Stimulated activated CD4-positive, alpha-beta T cell treated with anti-CD3 and anti-CD28 coated beads, TNF-alpha, amount 100 ng/mL, for 24 hours (primary cell): ENCODE measurements around the gene AKR1C3.
"Not testable (repeated sequence)": the region's sequence is repeated elsewhere in the genome, so short reads cannot be mapped to it uniquely, and the experiment has no call there.

Experiments used
- DNase-seq, 3 experiments: peaks; one replicate each; pipeline ENCODE4 v3.0.0-alpha.2; 2020; ENCODE audit warnings: low read depth in 3 of 3

Gene AKR1C3

DNA sequence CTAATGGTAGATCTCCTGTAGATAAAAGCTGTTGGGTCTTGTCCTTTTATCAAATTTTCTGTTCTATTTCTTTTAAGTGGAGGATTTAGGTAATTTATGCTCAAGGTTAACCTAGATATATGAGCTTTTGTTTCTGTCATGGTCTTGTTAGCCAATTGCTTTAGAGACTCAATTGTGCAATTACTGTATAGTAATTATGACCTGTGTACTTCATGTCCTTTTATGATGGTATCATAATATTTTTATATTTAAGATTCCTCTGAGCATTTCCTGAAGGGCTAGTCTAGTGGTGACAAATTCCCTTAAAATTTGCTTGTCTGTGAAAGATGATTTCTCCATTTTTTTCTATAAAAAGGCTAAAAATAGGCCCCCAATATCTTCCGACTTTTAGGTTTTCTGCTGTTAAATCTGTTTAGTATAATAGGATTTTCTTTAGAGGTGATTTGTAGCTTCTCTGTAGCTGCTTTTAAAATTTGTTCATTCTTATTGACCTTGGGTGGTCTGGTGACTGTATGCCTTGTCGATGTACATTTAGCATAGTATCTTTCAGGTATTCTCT lies 5.4 kb upstream of the AKR1C3 start:
- no peak for DNase-seq

DNA sequence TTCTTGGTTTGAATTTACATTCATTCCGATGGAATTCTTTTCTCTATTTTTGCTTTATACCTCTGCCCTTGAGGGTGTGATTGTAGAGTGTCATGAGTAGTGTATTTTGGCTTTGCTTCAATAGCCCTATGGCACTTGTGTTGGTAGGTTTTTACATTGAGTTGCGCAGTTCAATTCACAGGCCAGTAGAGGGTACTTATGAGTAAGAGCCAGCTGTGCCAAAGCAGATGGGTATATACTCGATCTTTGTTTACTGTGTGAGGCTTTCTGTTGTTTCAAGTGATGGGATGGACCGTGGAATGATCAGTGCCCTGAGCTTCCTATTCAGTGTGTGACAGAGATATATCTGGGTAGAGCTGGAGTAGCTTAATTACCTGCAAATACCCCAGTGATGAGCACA lies 4.3 kb upstream of the AKR1C3 start:
- DNase-seq = no peak

DNA sequence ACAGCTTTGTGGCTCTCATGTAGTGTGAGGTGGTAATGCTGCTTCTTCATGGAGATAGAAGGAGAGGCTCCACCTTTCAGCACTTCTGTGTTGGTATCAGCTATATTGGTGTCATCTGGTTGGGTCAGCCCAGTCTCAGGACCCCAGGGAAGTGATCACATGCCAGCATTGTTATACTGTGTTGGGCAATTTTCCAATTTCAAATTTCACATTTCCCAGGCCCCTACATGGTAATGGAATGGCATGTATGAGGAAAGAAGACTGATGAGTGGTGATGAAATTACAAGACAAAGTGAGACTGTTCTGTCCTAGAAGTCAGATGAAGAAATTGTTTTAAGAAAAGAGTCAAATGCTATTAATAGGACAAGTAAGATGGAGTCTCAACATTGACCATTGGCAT lies 3.7 kb upstream of the AKR1C3 start:
- DNase-seq = no peak

DNA sequence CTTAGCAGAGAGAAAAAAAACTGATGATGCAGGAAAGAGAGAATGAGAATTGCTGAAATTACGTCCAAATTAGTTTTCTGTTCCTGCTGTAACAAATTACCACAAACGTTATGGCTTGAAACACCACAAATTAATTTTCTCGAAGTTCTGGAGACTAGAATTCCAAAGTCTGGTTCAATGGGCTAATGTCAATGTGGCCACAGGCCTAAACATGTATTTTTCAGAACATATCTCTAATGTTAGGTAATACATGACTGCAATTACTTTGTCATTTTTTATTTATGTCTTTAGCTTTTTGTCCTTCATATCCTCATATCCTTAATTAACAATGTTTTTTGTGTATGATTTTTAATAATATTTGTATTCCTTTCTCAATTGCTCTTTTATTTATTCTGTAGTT lies 3.0 kb upstream of the AKR1C3 start:
- no peak for DNase-seq

DNA sequence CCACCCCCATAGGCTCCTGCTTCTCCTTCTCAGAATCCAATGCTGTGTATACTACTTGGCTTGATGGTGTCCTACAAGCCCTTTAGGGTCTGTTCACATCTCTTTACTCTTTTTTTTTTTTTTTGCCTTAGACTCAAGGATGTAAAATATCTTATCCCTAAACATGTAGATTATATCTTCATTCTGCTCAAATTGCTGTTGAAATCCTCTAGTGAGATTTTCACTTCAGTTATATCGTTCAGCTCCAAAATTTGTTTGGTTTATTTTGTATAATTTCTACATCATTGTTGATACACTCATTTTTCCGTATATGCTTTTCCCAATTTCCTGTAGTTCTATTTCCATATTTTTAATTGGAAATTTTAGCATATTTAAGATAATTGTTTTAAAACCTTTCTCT lies 1.8 kb upstream of the AKR1C3 start:
- no peak for DNase-seq

DNA sequence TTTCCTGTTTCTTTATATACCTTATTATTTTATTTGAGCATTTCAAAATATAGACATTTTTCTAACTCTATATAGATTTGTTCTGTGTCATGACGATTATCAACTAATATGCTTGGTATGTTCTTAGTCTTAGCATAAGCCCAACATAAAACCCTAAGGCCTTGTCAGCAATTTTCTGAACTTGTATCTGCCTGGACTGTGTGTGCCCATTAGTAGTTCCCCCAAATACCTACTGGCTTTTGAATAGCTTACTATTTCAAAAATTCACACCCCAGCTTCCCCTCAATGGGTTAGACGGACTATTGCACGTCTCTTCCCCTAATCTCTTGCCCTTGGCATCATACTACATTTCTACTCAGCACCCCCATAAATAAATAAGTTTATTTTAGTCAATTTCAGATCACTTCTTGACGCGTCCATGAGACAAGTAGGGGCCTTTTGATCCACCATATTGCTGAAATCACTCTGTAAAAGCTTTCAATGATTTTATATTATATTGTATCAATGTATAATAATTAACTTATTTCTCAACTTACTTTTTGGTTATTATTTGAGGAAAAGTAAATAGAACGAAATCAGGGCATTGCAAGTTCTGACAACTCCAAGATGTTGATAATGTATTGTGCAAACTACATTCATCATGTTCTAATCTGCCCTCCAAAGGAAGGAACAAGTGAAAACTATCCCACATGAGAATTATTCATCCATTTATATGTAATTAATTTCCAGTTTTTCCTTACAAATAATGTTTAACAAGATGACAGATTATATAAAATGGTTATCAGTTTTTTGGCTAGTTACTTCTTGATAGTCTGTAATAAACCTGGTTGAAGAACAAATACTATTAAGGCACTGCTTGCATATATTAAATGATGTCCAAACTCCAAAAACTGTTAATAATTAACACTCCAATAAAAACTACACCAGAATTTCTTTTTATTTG lies 1.1 kb upstream of the AKR1C3 start:
- no peak for DNase-seq

DNA sequence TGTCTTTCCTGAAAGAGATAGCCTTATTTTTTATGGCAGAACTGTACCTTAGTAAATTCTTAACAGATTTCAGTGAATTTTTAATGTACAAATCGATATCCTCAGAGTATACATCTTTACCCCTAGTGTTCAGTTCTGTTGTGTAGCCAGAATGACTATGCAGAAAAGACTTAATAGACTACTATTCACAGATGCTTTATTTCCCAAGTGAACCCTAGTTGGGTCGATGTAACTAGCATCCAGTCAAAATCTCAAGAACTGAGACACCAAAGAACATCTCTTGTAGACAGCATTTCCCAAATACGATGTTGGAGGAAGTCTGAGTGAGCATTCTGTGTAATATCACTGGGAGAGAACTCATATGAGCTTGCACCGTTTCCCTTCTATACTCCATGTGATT lies 1.5 kb downstream of the AKR1C3 start:
- no peak for DNase-seq

DNA sequence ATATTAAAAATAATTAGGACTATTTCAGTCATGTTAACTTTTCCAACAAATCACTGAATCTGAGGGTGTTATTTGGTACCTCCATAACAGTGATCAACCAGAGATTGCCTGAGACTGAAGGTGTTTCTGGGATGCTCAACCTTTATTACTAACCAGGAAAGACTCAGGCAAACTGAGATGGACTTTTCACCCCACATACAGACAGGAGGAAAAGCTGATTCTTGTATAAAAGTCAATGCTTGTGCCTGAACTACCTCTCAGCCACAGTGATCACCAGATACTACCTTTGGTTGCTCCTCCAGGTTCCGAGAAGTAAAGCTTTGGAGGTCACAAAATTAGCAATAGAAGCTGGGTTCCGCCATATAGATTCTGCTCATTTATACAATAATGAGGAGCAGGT lies 1.9 kb downstream of the AKR1C3 start:
- no peak for DNase-seq

DNA sequence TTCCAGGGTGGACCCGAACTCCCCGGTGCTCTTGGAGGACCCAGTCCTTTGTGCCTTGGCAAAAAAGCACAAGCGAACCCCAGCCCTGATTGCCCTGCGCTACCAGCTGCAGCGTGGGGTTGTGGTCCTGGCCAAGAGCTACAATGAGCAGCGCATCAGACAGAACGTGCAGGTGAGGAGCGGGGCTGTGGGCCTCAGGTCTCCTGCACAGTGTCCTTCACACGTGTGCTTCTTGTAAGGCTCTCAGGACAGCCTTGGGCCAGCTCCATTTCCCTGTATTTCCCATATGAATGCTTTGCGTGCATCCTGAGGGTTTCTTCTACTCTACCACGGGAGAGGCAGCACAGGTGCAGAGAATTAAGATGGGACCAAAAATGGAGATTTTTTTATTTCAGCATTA lies 8.3 kb downstream of the AKR1C3 start:
- not testable (repeated sequence) for DNase-seq

DNA sequence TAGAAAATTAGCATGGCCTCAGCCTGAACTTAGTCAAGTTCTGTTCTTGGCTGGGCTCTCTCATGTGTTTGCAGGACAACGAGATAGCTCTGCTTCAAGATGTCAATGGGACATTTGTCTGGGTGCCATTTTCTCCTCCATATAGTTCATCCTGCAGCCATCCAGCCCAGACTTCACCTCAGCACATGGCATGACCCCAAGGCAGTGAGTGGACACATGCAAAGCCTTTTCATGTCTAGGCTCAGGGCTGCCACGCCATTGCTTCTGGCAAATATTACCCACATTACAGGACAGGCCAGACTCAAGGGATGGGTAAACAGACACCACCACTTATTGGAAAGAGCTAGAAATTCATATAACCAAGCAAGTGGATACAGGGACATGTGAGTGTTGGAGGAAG lies 9.3 kb downstream of the AKR1C3 start:
- DNase-seq = no peak

DNA sequence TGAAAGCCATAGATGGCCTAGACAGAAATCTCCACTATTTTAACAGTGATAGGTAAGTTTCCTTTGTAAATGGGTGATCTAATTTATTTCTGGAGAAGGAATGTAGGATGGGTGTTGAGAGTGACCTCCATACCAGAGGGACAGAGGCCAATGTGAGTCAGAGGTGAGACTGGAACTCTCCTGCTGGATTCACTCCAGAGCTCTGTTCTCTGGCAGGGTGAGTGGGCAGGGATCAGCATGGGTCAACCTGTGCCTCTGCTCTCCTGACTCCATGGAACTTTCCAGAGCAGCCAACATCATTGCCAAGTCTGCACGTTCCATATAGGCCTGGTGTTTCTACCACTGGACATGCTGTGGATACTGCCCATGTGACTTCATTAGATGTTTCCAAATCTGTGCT lies 11.4 kb downstream of the AKR1C3 start:
- DNase-seq = no peak

DNA sequence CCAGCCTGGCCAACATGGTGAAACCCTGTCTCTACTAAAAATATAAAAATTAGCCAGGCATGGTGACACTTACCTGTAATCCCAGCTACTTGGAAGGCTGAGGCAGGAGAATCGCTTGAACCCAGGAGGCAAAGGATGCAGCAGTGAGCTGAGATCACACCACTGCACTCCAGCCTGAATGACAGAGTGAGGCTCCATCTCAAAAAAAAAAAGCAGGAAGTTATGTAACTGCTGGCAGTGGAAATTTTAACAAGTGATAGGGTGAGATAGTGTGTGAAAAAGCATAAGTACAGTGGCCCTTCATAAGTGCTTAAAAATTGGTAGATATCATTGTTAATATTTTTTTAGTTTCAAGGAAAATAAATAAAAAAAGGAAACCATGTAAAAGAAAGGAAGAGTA lies 12.3 kb downstream of the AKR1C3 start:
- DNase-seq = no peak

DNA sequence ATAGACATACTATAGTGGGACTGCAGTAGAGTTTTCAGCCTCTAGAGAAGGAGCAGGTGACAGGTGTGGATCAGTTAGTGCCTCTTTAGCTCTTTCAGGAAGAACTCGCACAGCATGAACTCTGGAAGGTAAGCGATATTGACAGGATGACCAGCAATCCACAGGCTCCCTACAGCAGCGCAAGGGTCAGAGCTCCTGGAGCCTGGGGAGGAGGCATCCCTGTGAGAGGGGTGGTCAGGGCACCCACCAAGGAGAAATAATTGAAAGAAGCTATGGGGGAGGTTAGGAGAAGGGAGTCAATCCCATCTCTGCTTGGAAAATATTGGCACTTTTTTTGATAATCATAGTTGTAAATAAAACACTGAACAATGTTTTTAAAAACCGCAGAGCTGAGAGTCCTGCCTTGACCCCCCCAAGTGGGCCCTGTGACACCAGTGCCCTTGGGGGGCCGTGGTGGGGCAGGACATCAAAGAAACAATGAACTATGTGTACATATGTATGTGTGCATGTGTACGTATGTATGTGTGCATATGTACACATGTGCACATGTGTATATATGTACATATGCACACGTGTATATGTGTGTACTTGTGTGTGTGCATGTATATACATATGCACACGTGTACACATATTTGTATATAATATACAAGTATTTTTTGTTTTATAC lies 13.8 kb downstream of the AKR1C3 start:
- no peak for DNase-seq

DNA sequence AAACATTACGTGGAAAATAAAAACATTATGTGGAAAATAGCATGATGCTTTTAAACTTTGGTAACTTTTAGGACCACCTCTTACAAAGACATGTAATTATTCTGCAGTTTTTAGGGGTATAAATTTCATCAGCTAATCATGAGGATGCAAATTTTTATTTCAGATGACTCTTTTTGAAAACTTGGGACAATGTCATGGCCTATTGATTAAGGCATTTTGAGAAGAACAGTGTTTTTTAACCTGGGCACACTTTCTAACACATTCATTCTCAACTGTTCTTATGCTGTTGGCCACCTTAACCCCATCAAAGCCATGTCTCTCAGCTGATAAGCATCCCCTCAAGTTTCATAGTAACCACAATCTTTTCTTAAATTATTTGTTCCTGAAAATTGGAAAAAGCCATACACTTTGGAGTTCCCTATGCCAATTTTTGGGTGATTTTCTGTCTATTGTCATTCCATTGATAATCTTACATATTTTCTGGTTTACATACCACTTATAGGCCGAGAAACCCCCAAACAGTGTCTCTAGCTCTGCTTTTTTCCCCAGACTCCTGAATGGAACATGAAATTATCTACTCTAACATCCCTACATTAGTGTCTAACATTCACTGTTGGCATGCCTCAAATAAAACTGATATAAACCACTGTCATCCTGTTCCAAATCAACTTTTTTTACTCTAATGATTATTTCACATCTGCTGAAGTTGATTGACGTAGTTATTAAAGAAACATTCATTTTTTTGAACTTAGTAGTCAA lies 14.6 kb downstream of the AKR1C3 start:
- DNase-seq = no peak

DNA sequence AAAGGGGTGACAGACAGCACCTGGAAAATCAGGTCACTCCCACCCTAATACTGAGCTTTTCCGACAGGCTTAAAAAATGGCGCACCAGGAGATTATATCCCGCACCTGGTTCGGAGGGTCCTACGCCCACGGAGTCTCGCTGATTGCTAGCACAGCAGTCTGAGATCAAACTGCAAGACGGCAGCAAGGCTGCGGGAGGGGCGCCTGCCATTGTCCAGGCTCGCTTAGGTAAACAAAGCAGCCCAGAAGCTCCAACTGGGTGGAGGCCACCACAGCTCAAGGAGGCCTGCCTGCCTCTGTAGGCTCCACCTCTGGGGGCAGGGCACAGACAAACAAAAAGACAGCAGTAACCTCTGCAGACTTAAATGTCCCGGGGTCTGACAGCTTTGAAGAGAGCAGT lies 15.6 kb downstream of the AKR1C3 start:
- not testable (repeated sequence) for DNase-seq

DNA sequence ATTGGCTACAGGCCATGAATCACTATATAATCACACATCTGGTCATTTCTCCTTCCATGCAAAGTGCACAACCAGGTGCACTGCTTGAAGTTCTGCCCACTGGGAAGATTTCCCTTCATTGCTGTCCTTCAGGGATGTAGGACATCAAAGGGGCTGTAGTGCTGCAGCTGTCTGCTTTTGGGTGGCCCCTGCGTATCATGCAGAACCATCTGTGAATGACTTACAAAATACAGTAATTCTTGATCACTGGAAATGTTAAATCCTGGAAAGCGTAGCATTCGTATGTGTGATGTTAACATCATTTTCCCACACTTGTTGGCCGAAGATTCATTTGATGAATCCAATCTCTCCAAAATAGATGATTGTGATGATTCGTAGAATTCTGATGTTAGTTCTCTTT lies 22.4 kb downstream of the AKR1C3 start:
- no peak for DNase-seq

DNA sequence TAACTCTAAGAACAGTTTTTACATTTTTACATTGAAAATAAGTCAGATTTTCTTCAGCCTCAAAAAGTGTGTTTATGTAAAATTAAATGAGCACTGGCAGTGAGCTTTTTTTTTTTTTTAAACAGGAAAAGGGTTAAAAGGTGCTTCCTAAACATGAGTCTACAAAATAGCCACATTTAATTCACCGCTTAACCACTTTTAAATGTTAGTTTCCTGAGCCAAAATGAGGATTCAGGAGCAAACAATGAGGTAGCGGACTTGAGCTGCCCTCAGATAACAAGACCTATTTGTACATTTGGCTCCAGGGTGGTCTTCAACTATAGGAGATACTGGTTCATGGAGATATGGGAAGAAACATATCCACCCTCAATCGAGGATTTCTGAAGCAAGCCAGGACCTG lies 22.8 kb downstream of the AKR1C3 start:
- DNase-seq = no peak

DNA sequence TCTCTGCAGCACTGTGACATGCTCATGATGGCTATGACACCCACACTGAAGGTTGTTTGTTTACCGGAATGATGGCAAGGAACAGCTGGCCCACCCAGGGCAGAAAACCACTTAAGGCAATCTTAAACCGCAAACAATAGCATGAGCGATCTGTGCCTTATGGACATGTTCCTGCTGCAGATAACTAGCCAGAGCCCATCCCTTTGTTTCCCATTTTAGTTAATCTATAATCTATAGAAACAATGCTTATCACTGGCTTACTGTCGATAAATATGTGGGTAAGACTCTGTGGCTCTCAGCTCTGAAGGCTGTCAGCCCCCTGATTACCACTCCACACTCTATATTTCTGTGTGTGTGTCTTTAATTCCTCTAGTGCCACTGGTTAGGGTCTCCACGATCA lies 25.8 kb downstream of the AKR1C3 start:
- not testable (repeated sequence) for DNase-seq

DNA sequence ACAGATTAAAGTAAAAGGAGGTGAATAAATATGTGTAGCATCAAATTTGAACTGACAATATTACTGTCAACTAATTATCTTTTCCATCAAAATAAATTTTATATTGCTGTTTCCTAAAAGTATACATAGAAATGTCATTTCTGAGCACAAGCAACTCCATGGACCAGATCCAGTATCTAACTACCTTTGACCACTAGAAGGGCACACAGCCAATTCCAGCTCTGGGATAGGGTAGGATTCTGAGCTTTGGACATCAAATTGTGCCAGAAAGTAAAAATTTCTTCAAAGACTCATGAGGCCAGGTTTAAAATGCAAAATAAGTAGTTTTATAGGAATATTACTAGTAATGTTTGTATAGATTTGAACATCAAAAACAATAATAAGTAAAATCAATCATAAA lies 29.7 kb downstream of the AKR1C3 start:
- no peak for DNase-seq

DNA sequence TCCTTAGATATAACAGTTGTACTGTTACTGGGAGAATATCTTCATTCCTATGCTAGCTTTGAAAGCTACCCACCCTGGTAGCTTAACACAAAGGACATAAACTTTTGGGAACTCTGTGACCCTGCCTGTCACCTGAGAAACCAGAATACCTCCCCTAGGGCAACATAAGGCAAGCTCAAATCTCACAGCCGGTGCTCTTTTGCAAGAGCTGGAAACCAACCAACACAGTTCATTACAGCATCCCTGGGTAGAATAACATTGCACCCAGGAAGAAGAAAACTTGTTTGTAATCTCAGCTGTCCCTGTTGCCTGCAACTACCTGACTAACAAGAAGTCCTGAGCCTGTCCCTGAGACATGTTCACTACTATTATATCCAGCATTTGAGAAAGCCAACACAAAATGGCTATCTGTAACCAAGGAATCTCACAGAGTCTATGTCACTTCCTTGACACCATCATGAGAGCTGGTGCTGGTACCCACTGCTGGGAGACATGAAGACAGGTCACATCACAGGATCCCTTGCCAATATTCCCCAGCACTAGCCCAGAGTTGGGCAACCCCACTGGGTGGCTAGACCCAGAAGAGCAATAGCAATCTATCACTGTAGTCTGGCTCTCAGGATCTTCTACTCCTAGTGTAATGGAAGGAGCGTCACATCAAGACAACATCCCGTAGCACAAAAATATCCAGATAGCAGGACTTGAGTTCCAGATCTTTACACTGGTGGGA lies 31.3 kb downstream of the AKR1C3 start:
- no peak for DNase-seq

DNA sequence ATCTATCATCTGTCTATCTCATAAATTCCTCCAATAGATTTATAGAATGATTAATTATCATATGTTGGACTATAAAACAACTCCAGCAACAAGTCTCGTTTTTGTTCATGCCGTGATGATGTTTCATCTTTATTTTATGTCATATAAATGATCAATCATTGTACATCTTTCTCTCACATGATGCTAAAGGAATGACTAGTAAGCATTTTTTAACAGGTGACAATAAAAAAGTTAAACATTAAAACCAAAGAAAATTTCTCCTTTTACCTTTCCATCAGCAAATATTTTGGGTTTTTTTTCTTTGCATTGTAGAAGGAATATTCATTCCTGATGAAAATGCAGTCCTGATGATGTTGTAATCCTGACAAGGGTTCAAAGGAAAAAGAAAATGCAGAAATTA lies 41.4 kb downstream of the AKR1C3 start:
- DNase-seq = no peak
